ENCODE results near the gene TACC3.
A peak's percentile ranks its signal among the peaks of the same experiment; 100 is the strongest.

TACC3 gene

GRCh38 chr4:1721003-1721665 lies at the start of gene TACC3, which contains the start of gene TMEM129:
TSS of gene TACC3 (plus strand) at chr4:1721521. CDS start at chr4:1723422, 1,901 bp downstream.
TSS of gene TMEM129 (minus strand) at chr4:1721323. CDS start at chr4:1720837, 486 bp downstream.
- H3K4me3 ChIP-seq (ENCODE audit: low read depth, low read length), result peak within 1 kb of the TSS; percentile 68
- TF ChIP-seq CTCF (conservative IDR thresholded peaks at IDR 0.05; ENCODE audit: low read depth, low read length), result no peak
- peak; percentile 93 for DNase-seq (ENCODE audit: low read depth)

- no peak overlapping the region for H3K4me3 ChIP-seq (ENCODE audit: low read depth, low read length)
- no peak for DNase-seq (ENCODE audit: low read depth)
- no peak for TF ChIP-seq CTCF (conservative IDR thresholded peaks at IDR 0.05; ENCODE audit: low read depth, low read length)
Measured at GRCh38 chr4:1673671-1674070, 47.6 kb upstream of the TACC3 start.

GRCh38 chr4:1674682-1675081 lies 46.6 kb upstream of the TACC3 start:
- no peak overlapping the region for H3K4me3 ChIP-seq (ENCODE audit: low read depth, low read length)
- DNase-seq (ENCODE audit: low read depth), result peak; percentile 48
- TF ChIP-seq CTCF (conservative IDR thresholded peaks at IDR 0.05; ENCODE audit: low read depth, low read length), result no peak

- no peak for TF ChIP-seq CTCF (conservative IDR thresholded peaks at IDR 0.05; ENCODE audit: low read depth, low read length)
- DNase-seq (ENCODE audit: low read depth), result no peak
- H3K4me3 ChIP-seq (ENCODE audit: low read depth, low read length), result no peak overlapping the region
Measured at GRCh38 chr4:1675136-1675801, 46.1 kb upstream of the TACC3 start.

GRCh38 chr4:1675802-1676137 lies 45.6 kb upstream of the TACC3 start:
- no peak overlapping the region for H3K4me3 ChIP-seq (ENCODE audit: low read depth, low read length)
- no peak for DNase-seq (ENCODE audit: low read depth)
- no peak for TF ChIP-seq CTCF (conservative IDR thresholded peaks at IDR 0.05; ENCODE audit: low read depth, low read length)

- H3K4me3 ChIP-seq (ENCODE audit: low read depth, low read length), result no peak overlapping the region
- no peak for DNase-seq (ENCODE audit: low read depth)
- TF ChIP-seq CTCF (conservative IDR thresholded peaks at IDR 0.05; ENCODE audit: low read depth, low read length), result no peak
Measured at GRCh38 chr4:1676605-1677525, 44.5 kb upstream of the TACC3 start.
